CD4-positive, alpha-beta T cell treated with Interleukin-15 for 4 hours (primary cell): ENCODE data around the gene MET.
"Not testable (repeated sequence)": the region's sequence is repeated elsewhere in the genome, so short reads cannot be mapped to it uniquely, and the experiment has no call there.

Experiments used
- DNase-seq: peaks from one replicate; pipeline ENCODE4 v3.0.0-alpha.2; 2020; ENCODE audit warnings: low spot score

The MET gene

DNA sequence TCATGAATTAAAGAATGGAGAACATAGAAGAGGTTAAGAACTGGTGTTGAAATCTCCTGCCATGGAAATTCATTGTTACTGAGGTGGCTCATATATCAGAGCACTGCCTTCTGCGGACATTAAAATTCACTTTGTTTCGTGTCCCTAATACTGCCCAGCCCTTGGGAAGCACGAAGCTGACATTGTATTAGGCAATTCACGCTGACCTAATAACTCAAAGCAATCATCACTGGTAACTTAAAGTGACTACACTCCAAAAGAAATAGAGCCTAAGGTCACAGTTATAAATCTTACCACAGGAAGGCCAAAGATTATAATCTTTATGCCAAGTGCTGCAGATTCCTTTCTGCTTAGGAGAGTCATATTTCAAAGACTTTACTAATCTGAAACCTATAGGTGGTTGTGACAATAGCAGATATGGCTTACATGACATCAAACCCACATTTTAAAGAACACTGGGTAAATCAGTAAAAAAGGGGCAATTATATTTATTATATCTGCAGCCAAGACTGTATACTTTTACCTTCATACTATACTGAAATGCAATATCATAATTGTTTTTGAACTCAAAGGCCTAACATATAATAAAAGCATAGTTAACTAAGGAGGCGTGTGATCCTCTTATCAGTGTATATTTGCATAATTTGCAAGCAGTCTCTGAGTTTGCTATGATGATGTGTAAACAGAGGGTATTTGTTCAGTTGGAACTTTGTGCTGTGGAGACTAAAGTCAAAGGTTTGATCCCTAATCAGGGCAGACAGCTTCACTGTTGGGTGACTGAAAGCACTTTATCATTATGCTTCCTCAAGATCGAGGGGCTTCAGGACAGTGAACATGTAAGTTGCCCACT lies 138.5 kb downstream of the MET start:
- no peak for DNase-seq

DNA sequence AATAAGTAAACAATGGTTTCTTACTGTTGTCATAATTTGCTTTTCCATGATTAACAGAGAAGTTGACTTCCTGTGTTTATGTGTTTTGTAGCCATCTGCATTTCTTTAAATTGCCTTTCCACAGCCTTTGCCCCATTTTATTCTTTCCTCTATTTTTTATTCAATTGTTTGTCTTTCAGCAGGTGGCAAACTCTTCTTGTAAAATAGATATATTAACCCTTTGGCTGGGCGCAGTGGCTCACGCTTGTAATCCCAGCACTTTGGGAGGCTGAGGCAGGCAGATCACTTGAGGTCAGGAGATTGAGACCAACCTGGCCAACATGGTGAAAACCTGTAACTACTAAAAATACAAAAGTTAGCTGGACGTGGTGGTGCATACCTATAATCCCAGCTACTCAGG lies 139.8 kb downstream of the MET start:
- no peak for DNase-seq

DNA sequence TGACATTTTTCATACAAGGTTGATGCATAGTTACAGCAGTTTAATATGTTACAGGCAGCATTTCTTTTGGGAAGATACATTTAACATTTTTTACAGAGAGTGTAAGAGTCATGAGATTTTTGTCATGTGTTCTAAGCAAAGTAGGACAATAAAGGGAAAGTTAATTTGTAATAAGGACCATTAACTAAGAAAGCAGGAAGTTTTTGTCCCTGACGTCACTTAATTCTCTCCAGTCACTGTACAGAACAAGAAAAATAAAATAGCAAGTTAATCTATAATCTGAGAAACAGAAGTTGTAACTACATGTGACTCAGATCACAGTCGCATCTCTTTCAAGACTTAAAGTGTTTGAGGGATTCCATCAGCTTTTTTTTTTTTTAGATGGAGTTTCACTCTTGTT lies 140.9 kb downstream of the MET start:
- DNase-seq, result no peak

DNA sequence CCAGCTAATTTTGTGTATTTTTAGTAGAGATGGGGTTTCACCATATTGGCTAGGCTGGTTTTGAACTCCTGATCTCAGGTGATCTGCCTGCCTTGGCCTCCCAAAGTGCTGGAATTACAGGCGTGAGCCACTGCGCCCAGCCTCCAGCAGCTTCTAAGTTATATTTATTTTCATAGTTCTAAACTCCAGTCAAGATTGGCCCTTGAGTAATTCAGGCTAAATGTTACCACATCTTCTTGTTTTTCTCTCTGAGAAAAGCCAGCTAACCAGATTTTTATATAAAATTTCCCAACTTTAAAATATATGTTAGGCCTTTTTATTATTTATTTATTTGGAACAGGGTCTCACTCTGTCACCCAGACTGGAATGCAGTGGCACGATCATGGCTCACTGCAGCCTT lies 141.4 kb downstream of the MET start:
- DNase-seq, result not testable (repeated sequence)

DNA sequence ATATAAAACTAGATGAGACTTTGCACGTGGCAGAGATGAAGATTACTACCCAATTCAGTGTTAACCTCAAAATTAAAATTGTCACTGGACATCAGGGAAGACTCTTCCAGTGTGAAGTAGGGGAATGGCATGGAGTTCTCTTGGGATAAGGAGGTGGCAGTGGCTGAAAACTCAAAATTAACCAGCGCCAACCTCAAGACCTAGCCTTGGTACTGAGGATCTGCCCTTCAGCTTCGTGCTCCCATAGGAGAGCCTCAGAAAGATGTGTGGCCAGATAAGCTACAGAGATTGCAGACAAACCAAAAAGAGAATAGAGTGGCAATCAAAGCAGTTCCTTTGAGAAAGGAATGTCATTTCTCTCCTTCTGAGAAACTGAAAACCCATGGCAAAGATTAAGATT lies 143.0 kb downstream of the MET start:
- no peak for DNase-seq

DNA sequence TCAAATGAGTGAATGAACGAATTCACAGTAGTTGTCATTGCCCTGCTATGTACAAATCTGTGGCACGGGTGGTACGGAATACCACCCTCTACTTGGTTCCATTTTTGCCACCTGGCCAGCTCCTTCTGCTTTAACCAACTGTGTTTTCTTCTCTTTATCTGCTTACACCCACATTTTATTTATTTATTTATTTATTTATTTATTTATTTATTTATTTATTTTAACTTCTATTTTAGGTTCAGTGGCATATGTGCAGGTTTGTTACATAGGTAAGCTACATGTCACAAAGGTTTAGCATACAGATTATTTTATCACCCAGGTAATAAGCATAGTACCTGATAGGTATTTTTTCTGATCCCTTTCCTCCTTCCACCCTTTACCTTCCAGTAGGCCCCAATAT lies 148.2 kb downstream of the MET start:
- no peak for DNase-seq

DNA sequence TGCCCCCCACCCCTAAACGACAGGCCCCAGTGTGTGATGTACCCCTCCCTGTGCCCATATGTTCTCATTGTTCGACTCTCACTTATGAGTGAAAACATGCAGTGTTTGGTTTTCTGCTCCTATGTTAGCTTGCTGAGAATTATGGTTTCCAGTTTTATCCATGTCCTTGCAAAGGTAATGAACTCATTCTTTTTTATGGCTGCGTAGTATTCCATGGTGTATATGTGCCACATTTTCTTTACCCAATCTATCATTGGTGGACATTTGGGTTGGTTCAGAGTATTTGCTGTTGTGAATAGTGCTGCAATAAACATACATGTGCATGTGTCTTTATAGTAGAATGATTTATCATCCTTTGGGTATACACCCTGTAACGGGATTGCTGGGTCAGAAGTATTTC lies 149.7 kb downstream of the MET start:
- not testable (repeated sequence) for DNase-seq

DNA sequence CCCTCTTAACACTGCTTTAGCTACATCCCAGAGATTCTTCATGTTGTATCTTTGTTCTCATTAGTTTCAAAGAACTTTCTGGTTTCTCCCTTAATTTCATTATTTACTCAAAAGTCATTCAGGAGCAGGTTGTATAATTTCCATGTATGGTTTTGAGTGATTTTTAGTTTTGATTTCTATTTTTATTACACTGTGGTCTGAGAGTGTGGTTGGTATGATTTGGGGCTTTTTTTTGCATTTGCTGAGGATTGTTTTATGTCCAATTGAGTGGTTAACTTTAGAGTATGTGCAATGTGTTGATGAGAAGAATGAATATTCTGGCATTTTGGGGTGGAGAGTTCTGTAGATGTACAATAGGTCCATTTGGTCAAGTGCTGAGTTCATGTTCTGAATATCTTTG lies 152.5 kb downstream of the MET start:
- DNase-seq, result no peak

DNA sequence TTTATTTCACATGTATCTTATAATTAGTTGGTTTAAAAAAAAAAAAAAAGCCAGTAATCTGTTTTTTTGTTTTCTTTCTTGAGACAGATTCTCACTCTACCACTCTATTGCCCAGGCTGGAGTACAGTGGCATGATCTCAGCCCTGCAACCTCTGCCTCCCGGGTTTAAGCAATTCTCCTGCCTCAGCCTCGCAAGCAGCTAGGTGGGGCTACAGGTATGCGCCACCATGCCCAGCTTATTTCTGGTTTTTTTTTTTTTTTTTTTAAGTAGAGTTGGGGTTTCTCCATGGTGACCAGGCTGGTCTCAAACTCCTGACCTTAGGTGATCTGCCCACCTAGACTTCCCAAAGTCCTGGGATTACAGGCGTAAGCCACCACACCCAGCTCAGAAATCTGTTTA lies 156.3 kb downstream of the MET start:
- no peak for DNase-seq

DNA sequence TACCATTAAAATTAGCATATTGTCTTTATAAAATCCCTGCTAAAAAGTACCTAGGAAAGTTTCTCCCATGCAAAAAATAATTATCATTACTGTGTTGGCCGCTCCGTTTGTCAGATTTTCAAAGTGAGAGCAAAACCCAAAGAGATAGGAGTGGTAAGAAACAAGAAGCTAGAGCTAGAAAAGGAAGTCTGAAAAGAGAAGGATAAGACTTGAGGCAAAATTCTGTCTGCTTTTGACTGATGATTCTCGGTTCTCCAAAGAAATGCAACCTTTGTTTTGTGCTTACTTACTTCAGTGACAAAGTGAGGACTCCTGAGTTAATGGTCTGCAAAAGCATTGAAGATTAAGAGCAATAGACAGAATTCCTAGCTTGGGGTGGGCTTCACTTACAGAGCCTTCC lies 157.0 kb downstream of the MET start:
- no peak for DNase-seq

DNA sequence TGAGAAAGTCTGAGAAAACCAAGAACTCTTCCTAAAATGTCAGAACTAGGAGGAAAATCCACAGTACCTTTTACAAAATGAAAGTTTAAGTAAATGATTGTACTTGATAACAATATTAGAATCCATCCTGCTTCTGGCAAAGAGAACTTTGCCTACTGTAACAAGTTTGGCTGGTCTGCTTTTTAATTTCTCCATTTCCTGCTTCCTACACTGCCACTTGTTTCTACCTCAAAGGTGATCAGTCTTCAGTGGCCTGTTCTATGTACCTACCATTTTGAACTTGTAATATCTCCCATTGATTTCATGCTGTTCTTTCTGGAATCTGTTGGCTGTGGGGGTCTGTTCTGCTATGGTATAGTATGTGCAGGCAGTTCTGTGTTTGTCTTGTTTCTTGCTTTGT lies 157.5 kb downstream of the MET start:
- no peak for DNase-seq

DNA sequence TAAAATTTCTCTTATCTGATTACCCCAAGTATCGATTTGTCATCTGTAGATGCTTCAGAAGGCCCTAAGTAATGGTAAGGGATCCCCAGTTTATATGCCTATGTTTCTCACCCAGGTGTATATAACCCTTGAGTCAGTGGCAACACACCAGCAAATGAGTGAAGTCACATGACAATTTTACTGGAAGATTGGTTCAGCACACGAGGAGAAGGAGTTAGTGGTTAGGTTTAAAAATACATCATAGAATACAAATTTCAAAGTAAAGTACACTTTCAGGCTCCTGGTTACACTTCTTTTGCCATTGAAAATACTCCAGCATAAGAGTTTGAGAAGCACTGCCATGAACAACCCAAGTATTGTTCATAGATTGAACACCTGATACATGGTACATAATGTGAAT lies 160.7 kb downstream of the MET start:
- DNase-seq, result no peak

DNA sequence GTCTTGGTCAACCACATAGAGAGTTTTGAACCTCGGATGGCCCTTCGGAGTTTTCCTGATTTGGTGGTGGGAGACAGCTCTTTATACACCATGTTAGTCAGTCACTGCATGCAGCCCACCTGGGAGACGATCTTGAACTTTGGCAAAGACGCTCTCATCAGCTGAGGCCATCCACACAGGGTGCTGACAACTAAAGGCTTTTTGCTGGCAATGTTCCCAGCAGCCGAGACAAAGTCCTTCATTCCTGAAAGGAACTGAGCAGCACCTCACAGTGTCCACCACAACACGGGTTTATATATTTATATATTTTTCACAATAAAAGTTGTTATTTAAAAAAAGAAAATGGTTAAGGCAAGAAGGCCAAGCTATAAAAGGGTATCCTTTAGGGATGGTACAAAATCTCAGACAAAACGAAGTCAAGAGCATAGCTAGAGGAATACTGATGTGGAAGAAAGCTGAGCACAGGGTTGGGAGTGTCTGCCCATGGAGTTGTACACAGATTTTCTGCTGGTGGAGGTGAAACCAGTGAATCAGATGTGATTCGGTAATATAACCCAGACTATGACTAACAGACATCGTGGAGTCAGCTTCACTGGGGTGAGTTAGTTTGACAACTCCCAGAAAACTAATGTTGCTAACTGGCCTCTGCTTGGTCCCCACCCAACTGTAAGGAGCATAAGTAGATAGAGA lies 163.0 kb downstream of the MET start:
- no peak for DNase-seq

DNA sequence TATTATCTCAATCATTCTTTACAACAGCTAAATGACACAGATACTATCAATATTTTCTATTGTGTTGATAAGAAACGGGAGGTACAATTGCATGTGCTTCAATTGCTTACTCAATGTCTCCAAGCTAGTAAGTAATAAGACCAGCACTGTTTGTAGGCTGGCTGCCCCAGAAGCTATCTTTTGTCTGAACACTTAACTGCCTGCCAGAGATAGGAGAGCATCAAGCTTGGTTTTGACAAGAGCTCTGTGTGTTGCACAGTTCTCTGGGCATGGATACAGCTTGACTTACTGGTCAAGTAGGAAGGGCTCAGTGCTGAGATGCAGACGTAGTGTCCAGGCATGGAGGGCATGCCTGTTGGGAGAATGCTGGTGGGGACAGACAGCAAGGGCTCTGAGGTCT lies 164.1 kb downstream of the MET start:
- DNase-seq, result no peak

DNA sequence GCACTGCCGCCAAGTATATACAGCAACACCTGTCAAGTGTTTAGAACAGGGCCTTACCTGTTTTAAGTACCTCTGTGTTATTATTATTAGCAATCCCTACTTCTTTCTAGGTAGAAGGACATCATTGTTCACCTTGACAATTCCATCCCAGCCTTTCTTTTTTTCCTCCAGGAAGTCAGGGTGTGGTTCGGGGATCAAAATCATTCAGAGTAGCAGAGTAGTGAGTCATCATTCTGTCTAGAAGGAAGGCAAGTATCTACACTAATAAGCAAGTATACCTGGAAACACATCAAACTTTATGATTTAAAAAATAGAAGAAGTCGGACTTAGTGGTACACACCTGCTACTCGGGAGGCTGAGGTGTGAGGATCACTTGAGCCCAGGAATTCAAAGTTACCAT lies 164.9 kb downstream of the MET start:
- no peak for DNase-seq

DNA sequence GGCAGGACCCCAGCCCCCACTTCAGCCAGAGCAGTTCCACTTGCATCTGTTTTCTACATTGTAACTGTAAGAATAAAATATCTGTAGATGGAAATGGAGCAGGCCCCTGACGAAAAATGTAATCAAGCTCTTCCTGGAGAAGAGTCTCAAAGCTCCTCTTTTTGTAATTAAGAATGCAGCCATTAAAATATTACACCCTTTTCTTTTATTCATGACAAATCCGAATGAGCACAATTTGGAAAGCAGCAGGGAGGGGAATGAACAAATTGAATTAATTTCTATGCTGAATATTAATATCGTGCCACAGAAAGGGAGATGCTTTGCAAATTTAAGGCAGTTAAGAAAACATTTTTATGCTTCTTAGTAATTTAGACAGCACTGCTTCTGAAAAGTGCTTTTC lies 165.6 kb downstream of the MET start:
- no peak for DNase-seq

DNA sequence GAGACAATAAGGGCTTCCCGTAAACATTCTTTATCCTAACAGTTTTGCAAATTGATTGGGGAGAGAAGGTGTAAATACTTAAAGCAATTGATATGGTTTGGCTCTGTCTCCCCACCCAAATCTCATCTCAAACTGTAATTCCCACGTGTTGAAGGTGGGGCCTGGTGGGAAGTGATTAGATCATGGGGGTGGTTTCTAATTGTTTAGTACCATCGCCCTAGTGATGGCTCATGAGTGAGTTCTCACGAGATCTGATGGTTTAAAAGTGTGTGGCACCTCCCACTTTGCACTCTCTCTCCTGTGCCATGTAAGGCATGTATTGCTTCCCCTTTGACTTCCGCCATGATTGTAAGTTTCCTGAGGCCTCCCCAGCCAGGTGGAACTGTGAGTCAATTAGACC lies 168.3 kb downstream of the MET start:
- DNase-seq, result no peak

DNA sequence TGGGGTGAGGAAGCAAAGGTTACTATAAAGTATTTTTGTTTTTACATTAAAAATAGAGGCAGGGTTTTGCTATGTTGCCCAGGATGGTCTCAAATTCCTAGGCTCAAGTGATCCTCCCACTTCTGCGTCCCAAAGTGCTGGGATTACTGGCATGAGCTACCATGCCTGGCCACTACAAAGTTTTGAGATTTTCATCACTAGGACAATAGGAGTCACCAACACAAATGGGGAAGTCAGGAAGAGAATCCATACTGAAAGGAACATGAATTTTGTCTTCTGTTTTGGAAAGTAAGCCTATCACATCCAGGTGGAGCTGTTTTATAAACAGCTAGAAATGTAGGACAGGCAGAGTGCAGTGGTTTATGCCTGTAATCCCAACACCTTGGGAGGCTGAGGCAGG lies 170.4 kb downstream of the MET start:
- DNase-seq, result no peak

DNA sequence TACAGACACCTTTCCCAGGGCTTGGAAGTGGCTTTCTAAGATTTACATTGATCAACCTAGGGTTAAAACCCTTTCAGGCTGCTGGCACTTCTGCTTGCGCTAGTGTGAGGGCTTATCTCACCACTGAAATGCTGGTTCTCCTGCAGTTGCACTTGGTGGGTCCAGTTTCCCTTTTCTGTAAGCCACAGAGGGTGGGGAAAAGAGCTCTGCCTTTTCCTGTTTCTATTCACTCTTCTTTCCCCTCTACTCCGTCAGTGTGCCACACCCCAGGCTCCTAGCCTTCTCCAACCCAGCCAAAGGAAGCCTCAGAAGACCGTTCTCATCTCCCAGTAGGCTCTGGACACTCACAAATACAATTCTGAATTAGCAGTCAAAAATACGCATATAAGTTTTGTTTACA lies 171.4 kb downstream of the MET start:
- no peak for DNase-seq
